Activated T-helper 1 cell treated with anti-CD3 and anti-CD28 coated beads, Interleukin-2, amount 50 U/mL, for 16 hours (primary cell): ENCODE data around the gene ADGRF5.
"Not testable (repeated sequence)": the region's sequence is repeated elsewhere in the genome, so short reads cannot be mapped to it uniquely, and the experiment has no call there.

Experiments
- DNase-seq, 2 donors: peaks; one replicate each; pipeline ENCODE4 v3.0.0-alpha.2; 2020; ENCODE audit warnings: low read depth in 1 of 2, low spot score in 1 of 2

The ADGRF5 gene

GRCh38 chr6:46893648-46894047, 28.1 kb downstream of the ADGRF5 start:
- DNase-seq: no peak

GRCh38 chr6:46891252-46891795, 30.4 kb downstream of the ADGRF5 start:
- DNase-seq: no peak

- DNase-seq: no peak
Observed at GRCh38 chr6:46888578-46888977, 33.2 kb downstream of the ADGRF5 start.

GRCh38 chr6:46888031-46888430, 33.7 kb downstream of the ADGRF5 start:
- DNase-seq: no peak

GRCh38 chr6:46882645-46883044, 39.1 kb downstream of the ADGRF5 start:
- DNase-seq: no peak

GRCh38 chr6:46879003-46879402, 42.7 kb downstream of the ADGRF5 start:
- DNase-seq: no peak

- DNase-seq: no peak
Observed at GRCh38 chr6:46876126-46876525, 45.6 kb downstream of the ADGRF5 start.

GRCh38 chr6:46867411-46867810, 54.3 kb downstream of the ADGRF5 start:
- DNase-seq: no peak

GRCh38 chr6:46865221-46865620, 56.5 kb downstream of the ADGRF5 start:
- no peak for DNase-seq

- DNase-seq: no peak
Observed at GRCh38 chr6:46863791-46864190, 57.9 kb downstream of the ADGRF5 start.

GRCh38 chr6:46862381-46862780, 59.4 kb downstream of the ADGRF5 start:
- no peak for DNase-seq

- not testable (repeated sequence) for DNase-seq
Observed at GRCh38 chr6:46855966-46856365, 65.8 kb downstream of the ADGRF5 start.

GRCh38 chr6:46851576-46851975, 70.2 kb downstream of the ADGRF5 start:
- DNase-seq: not testable (repeated sequence)

GRCh38 chr6:46850792-46851191, 70.9 kb downstream of the ADGRF5 start:
- no peak for DNase-seq

- no peak for DNase-seq
Observed at GRCh38 chr6:46849361-46849690, 72.4 kb downstream of the ADGRF5 start.

- peak; percentile 15 for DNase-seq
Observed at GRCh38 chr6:46848684-46849360, 72.9 kb downstream of the ADGRF5 start.

GRCh38 chr6:46845126-46845525, 76.6 kb downstream of the ADGRF5 start:
- DNase-seq: no peak

GRCh38 chr6:46842252-46842846, 79.4 kb downstream of the ADGRF5 start:
- not testable (repeated sequence) for DNase-seq

GRCh38 chr6:46838033-46838432, 83.7 kb downstream of the ADGRF5 start:
- DNase-seq: no peak

GRCh38 chr6:46834991-46835390, 86.7 kb downstream of the ADGRF5 start:
- DNase-seq: not testable (repeated sequence)

GRCh38 chr6:46834257-46834916, 87.4 kb downstream of the ADGRF5 start:
- not testable (repeated sequence) for DNase-seq

- DNase-seq: no peak
Observed at GRCh38 chr6:46832816-46833215, 88.9 kb downstream of the ADGRF5 start.
